GM12892 (cell line): ENCODE measurements around the gene LIMK2.

Source experiments
- POLR2A ChIP-seq: IDR thresholded peaks from 2 replicates; pipeline ENCODE4 v1.6.1; 2011; ENCODE audit warnings: low read depth, low read length, control low read depth
- POLR2AphosphoS5 ChIP-seq: IDR thresholded peaks from 2 replicates; pipeline ENCODE4 v1.6.1; 2011; ENCODE audit warnings: low read depth, low read length, control low read depth

DNA sequence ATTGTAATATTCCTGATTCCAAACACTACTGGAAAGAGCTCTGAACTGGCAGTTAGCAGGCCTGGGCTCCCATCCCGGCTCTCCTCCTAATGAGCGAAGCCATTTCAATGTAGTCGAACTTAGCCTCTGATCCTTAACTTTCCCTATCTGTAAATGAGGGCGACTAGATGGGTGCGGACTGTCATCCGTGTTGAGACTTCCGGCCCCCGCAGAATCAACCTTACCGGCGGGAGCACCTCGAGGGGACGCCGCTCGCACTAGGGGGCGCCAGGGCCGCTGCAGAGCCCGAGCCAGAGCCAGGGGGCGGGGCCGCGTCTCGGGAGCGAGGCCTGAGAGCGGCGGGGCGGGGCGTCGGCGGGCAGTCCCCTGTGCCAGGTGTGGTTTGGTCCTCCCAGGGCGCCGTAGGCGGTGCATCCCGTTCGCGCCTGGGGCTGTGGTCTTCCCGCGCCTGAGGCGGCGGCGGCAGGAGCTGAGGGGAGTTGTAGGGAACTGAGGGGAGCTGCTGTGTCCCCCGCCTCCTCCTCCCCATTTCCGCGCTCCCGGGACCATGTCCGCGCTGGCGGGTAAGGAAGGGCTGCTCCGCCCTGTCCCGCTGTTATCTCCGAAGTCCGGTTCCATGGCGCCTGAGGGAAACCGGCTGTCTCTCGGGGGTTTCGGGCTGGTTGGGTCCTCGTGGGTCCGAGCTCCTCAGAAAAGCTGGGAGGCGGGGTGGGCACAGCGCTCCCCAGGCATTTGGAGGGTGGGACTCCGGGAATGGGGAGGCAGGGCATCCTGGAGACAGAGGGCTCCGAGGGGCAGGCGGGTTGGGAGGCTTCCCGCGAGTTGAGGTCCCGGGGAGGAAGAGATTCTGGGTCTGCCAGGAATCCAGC is at the start of gene LIMK2:
- TF ChIP-seq POLR2A: peak; percentile 88
- TF ChIP-seq POLR2AphosphoS5: peak; percentile 80
